Forelimb muscle (tissue), 1 donor: Measurements from ENCODE around the gene PTPRO. TPM values are rescaled to one million over a fixed set of nuclear protein-coding genes. Genes with fewer than 3 reads are reported as not detected.

Experiments used
- DNase-seq: peaks from one replicate; pipeline ENCODE4 v3.0.0-alpha.2; 2013; ENCODE audit warnings: low read depth
- polyA plus RNA-seq: library from polyadenylated mRNA; unstranded; fragments of 120-200 nt; gene quantifications from one replicate; pipeline ENCODE4 v1.2.1, GENCODE V29; 2013; ENCODE audit not compliant: insufficient read length

The PTPRO gene
- polyA plus RNA-seq, 1 donor: 0.63 TPM

DNA sequence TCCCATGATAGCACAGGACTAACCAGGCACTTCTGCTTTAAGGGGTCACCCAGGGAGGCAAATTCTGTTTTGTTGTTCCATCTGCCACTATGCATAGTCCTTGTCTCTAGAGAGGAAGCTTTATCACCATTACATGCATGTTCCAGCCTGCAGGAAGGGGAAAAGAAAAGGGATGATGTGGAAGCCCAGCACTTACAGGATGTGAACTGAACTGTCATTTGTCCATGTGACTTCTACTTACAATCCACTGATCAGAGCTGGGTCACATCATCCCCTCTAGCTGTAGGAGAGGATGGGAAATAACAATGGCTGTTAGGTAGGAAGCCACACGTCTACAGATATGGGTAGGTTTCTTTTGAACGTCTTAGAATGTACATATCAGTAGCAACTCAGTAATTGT, 203.1 kb downstream of the PTPRO start:
- no peak for DNase-seq

DNA sequence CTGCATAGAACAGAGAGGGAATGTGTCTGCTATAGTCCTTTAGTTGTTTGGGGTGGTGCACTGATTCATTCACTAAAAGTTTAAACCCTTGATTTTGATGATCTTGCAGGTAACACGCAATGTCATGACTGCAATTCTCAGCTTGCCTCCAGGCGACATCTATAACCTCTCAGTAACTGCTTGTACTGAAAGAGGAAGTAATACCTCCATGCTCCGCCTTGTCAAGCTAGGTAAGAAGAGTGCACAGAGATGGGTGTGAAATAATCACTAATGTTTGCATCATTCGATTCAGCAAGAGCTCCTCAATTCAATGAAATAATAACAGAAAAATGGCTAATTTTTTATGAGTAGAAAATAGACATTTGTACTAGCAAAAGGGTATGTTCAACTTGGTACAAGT, 203.7 kb downstream of the PTPRO start:
- DNase-seq: no peak

DNA sequence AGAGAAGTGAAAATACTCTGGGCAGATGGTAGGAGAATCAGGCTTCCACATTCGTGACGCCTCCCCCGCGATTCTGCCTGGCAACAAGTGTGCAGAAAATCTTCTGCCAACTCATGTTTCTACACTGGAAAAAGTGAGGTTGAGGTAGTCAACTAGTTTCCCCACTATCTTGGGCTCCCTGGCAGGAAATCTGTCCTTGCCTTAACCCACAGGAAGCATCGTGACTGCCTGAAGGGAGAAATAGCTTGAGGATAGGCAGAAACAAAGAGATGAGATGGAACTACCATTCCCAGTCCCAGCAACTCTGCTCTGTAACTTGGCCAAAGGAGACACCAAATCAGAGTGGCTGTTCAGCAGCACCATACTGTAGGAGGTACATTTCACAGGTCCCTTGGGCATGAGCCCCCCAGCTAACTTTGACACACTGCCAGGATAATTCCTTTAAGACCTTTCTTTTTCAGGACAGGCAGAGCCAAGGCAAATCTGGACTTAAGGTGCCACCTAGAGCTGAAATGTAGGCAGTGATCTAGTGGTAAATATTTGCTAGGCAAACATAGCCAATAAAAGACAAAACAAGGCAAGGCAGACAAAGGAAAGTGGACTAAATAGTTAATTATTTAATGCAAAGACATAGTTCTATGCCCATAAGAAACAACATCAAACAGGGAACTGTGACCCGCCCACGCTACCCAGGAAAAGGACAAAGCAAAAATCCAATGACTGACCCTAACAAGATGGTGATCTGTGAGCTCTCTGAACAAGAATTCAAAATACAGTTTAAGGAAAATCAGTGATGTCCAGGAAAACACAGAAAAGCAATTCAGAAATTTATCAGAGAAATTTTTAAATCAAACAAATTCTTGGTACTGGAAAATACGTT, 205.1 kb downstream of the PTPRO start:
- no peak for DNase-seq

DNA sequence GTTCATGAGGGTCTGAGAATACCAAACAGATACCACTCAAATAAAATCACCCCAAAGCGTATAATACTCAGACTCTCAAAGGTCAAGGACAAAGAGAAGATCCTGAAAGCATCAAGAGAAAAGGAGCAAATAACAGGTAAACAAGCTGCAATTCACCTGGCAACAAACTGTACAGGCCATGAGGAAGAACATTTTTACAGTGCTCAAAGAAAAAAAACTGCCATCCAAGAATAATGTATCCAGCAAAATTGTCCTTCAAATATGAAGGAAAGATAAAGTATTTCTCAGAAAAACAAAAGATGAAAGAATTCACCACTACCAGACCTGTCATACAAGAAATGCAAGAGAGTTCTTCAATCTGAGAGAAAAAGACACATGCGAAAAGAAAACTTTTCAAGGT, 206.4 kb downstream of the PTPRO start:
- DNase-seq: no peak

DNA sequence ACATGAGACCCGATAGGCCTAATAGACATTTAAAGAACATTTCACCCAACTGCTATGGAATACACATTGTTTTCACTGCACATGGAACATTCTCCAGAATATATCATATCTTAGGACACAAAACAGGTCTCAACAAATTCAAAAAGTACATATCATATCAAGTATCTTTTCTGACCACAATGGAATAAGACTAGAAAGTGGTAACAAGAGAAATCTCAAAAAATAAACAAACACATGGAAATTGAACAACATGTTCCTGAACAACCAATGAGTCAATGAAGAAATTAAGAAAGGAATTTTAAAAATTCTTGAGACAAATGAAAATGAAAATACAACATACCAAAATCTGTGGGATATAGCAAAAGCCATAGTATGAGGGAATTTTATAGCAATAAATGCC, 208.1 kb downstream of the PTPRO start:
- DNase-seq: no peak

DNA sequence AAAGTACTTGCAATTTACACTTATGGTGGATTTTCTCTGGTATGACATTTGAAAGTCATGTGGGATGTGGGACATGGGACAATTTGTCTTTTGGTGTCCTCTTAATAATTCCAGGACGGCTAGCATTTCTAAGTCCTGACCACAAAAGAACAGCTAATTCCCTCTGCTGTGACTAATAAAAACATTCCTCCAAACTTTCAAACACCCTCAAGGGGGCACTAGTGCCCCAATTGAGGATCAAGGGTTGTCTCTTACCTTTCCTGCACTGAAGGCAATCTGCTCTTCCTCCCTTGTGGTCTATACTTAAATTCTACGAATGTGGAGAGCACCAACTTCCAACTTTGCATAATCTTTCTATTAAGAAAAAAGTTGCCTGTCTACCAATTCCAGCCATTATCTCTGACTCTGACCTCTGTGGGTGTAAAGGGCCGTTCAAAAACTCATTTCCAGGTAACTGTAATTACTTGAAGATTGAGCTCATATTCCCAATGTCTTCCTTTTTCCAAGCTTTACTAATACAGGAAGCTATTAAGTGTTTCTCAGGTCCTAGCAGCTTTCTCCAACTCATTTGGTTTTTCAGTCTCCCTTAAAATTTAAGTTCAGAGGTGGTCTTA, 210.2 kb downstream of the PTPRO start:
- no peak for DNase-seq

DNA sequence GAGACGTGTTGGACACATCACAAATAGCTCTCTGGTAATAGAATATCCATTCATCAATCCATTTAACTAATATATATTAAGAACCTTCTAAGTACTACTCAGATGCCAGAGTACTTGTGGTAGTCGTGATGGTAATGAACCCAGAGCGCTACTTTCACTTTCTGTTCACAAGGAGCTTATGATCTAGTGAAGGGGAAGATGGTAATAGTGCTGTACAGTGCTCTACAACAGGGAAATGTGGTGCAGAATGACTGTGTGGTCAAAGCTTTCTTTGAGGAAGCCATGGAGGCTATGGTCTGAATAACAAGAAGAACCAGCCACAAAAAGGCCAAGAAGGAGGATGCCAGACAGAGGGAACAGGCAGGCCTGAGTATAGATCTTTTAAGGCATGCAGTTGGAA, 212.0 kb downstream of the PTPRO start:
- DNase-seq: no peak

DNA sequence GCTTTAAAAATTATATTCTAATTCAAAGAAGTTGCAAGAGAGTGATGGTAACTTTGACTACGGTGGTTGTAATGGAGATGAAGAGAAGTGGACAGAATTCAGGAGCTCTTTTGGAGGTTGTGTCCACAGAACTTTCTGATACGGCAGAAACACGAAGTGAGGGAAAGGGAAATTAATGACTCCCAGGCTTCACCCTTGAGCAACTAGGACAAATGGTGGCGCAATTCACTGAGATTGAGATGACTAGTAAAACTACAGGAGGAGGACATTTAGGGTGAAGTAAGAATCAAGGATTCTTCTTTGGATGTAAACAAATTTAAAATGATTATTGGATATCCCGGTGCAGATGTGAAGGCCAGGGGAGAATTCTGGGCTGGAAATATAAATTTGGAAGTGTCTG, 212.6 kb downstream of the PTPRO start:
- DNase-seq: no peak

DNA sequence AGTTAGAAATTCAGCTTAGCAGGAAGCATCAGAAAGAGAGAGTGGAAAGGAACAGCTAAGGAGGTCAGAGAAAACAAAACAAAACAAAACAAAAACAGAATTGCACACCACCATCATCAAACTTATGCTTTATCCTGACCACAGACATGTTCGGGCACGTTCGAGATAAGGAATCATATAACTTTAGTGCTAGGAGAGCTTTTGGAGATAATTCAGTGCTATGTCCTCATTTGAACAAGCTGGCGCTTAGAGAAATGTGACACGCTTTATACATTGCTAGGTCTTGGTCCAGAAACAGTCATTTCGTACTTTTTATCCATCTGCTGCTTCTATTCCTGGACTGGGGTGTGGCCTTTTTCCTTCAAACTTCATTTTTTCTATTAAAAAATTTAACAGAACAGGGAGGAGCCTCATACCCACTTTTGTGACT, 213.1 kb downstream of the PTPRO start:
- no peak for DNase-seq

DNA sequence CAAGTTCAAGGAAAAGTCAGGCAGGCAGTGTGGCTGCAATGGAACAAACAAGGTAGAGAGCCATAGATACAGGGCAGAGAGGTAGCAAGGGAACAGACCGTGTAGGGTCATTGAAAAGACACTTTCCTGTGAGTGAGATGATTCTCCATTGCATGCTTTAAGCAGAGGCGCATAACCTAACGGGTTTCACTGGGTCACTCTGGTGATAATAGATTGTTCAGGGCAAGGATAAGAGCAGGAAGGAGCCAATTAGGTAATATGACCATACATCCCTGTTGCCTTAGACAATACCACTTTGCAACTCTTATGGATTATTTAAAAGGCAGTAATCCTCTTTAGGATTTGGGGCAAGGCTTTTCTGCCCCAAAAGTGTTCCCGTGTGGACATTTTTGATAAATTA, 214.1 kb downstream of the PTPRO start:
- no peak for DNase-seq

DNA sequence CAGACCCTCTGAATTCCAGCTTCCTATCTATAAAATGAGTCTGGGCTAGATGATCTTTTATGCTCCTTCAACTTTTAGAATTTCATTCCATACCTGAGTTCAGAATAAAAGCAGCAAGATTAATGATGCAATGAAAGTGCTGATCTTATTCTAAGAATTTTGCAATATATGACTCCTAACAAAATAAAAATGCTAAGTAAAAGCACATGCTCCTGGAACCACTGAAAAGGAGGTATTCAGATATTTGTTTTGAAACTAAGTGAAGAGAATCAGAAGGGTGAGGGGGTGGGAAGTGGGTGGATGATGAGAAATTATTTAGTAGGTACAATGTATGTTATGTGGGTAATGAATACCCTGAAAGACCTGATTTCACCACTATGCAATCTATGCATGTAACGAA, 216.6 kb downstream of the PTPRO start:
- no peak for DNase-seq

DNA sequence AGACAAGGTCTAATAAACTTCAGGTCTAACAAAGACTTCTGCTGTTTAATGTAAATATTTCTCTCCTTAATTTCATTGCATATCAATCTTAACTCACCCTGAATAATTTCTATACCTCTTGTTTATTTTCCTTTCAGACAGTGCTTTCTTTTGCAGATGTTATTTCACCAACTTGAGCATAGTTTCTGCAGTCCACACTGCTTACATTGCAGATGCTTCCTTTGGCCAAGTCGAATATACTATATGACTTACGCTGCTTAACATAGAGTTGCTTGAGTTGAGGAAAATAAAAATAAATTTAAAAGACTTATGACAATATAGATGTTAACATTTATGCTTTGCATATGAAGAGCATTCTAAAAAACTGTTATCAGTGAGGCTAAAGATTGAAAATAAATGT, 217.7 kb downstream of the PTPRO start:
- DNase-seq: no peak

DNA sequence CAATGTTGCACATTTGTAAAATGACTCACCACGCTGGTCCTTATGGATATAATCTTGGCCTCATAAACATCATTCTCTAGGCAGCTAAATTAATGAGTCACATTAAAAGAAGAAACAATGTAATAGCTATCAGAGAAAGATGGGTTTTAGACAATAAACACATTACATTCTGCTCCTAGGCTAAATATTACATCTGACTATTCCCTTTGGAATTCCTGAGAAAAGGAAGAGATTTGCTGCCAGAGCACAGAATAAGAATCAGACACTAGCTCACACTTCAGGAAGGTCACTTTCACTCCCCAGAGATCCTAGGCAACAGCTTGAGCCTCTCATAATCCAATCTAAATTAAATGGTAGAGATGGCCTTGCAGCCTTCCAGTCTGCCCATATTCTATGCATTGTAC, 218.2 kb downstream of the PTPRO start:
- no peak for DNase-seq

DNA sequence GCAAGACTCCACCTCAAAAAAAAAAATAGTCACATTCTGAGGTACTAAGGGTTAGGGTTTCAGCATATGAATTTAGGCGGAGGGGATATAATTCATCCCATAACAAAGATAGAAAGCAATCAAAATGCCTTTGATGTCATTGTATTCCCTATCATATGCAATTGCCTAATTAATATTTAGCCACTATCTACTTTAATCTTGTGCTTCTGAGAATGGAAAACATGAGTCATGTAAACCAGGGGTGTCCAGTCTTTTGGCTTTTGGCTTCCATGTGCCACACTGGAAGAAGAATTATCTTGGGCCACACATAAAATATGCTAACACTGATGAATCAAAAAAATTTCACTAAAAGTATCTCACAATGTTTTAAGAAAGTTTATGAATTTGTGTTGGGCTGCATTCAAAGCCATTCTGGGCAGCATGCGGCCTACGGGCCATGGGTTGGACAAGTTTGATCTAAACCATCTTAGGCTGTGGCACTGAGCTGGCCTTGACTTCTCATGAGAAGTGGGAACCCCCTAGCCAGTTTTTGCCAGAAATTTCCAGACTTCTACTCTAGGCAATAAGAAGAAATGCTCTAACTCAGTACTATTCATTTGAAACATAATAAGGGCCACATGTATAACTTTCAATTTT, 219.8 kb downstream of the PTPRO start:
- DNase-seq: no peak

DNA sequence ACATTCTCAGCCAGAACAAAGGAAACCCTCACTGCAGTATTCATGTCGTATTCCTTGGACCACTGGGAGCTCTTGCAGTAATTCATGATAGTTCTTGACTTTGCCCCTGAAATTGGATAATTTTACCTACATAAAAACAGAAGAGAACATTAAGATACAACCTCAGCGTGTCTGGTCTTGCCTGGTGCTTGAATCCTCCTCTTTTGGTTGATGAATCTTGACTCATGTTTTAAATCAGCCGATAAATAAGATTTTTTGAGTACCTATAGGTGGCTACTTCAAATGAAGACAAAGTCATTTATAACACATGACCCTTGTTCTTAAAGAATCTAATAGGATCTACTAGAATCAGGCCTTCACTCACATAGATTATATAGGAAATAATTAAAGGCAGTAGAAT, 221.0 kb downstream of the PTPRO start:
- DNase-seq: no peak

DNA sequence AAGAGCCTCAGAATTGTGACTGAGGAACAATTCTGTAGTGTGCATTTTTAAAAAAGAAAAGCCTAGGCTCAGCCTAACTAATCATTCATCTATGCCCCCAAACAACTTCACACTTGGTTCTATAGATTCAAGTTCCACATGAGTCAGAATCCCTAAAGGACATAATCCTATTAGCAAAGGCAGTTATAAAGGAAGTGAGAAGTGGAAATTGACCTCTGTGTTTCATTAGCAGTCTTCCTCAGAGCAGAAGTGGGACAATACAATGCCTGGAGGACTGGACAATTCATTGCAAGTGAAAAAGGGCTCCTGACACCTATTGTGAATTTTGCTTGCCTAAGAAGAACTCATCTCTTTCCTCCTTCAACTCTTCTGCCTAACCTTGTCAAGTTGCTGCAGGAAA, 222.3 kb downstream of the PTPRO start:
- DNase-seq: no peak

DNA sequence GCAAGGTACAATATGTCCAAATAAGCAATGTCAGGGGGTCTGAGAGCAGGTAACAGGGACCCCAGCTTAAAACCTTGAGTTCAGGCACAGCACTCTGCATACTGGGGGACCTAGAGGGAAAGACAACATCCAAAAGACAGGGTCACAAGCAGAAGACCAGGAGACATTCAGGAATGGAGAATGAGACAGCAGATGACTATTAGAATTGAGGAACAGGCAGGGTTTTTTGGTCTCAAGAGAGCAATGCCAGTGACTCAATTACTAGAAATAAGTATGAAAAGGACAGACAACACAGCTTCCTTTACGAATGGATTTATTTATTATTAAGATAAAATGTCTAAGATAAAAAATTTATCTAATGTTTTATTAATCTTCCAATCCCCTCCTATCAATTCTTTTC, 223.0 kb downstream of the PTPRO start:
- no peak for DNase-seq

DNA sequence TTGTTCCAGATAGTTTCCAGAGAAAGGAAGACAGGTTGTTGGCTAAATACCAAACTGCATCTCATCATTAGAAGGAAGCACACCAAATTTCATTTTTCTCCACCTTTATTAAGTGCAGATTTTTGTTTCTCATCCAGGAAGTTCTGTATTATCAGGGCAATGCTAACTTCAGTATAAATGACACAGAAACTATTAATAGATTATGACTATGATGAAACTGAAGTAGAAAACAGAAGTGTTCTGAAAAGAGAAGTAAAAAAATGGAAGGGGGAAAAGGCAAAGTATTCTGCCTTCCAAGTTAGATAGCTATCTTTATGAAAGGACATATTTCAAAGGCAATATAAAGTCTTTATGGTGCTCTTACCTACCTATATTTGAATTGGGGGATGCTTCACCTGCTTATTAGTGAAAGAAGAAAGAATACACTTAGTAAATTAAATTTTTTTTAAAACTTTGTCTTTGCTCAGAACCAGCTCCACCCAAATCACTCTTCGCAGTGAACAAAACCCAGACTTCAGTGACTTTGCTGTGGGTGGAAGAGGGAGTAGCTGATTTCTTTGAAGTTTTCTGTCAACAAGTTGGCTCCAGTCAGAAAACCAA, 223.9 kb downstream of the PTPRO start:
- DNase-seq: no peak

DNA sequence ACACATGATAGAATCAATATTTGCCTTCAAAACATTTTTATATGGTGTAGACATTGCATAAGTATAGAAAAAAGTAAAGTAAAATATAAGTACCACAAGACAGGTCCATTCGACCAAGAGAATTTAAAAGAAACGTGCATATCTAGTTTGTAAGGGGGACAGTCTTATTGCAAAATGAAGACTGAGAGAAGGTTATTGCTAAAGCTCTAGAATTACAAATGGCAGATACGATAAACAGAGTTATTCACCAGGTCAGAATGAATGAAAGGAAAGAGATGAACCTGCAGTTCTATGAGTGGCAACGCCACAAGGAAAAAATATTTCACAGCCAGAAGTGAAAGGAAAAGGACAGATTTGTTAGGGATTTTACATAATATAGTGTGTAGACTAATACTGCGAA, 224.8 kb downstream of the PTPRO start:
- no peak for DNase-seq

DNA sequence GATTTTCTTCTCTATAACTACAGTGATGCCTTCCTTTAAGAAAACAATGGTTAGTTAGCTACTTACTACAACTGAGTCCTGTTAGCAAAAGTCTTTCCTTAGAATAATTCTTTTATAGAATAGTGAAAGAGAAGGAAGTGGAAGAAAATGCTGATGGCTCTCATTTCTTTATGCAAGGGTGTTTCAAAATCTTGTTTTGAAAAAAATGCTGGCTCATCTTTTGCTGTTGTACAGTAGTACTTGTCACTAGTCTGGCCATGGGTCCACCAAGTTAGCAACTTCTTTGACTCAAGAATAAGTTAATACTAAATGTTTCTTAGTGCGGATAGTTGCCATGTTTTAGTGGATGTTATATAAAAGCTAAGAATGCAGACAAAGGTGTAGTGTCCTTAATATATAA, 225.4 kb downstream of the PTPRO start:
- DNase-seq: no peak

DNA sequence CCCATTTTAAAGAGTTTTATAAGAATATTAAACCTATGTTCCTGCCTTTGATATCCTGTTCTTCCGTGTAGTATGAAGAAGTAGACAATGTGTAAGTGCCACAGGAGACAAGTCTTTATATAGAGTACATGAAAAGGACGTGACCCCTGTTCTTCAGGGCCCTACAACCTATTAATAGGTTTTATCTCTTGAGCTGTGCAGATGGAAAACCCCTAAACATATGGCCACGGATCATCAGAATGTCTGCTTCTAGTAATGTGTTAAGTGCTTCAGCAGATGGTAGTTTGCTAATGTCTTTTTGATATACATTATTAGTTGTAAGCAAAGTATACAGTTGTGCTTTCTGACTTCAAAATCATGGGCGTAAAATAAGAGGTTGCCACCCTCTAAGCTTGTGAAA, 228.5 kb downstream of the PTPRO start:
- DNase-seq: no peak

DNA sequence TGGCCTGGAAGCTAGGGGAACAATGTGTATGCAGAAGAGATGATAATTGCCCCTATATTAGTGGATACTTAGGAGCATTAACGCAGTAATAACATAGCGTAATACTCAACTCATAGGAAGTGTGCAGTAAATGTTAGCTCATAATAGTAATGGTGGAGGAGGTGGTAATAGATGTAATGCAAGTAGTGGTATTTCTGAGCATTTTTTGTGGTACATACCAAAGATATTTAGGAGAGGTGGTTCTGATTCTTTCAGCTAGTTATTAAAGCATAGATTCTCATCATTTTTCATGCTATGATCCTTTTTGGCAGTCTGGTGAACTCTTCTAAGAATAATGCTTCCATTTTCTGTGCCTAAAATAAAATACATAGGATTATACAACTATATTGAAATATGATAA, 233.1 kb downstream of the PTPRO start:
- DNase-seq: no peak
